GM19324 (cell line): ENCODE results near the gene POLK.
"Not testable (repeated sequence)": the region's sequence is repeated elsewhere in the genome, so short reads cannot be mapped to it uniquely, and the experiment has no call there.

Experiments
- ATAC-seq: cut with Tn5 transposase; IDR thresholded peaks from one replicate; pipeline ENCODE4 v1.9.1; 2021; ENCODE audit warnings: mild to moderate bottlenecking, moderate library complexity; ENCODE audit not compliant: unreplicated experiment, low FRiP score

Gene POLK

GRCh38 chr5:75603371-75603770, 91.7 kb downstream of the POLK start:
- ATAC-seq: no peak

- no peak for ATAC-seq
Observed at GRCh38 chr5:75603821-75604220, 92.1 kb downstream of the POLK start.

- not testable (repeated sequence) for ATAC-seq
Observed at GRCh38 chr5:75607341-75607740, 95.7 kb downstream of the POLK start.

GRCh38 chr5:75608870-75609269, 97.2 kb downstream of the POLK start:
- no peak for ATAC-seq

- no peak for ATAC-seq
Observed at GRCh38 chr5:75610201-75610600, 98.5 kb downstream of the POLK start.

GRCh38 chr5:75610859-75611310, 99.2 kb downstream of the POLK start:
- ATAC-seq: not testable (repeated sequence)

- ATAC-seq: no peak
Observed at GRCh38 chr5:75611311-75612225, 99.9 kb downstream of the POLK start, which contains the start of gene ANKDD1B. Gene ANKDD1B (plus strand): TSS chr5:75611453. CDS start chr5:75611635, 182 bp downstream.

- no peak for ATAC-seq
Observed at GRCh38 chr5:75612226-75612569, 100.5 kb downstream of the POLK start.

- no peak for ATAC-seq
Observed at GRCh38 chr5:75612901-75613300, 101.2 kb downstream of the POLK start.

- ATAC-seq: no peak
Observed at GRCh38 chr5:75614176-75614575, 102.5 kb downstream of the POLK start.

GRCh38 chr5:75616371-75616881, 104.7 kb downstream of the POLK start:
- ATAC-seq: no peak

- ATAC-seq: no peak
Observed at GRCh38 chr5:75616971-75617621, 105.4 kb downstream of the POLK start.

GRCh38 chr5:75617736-75618352, 106.2 kb downstream of the POLK start:
- no peak for ATAC-seq

GRCh38 chr5:75620184-75620959, 108.7 kb downstream of the POLK start:
- no peak for ATAC-seq

GRCh38 chr5:75622564-75622963, 110.9 kb downstream of the POLK start:
- ATAC-seq: no peak

- no peak for ATAC-seq
Observed at GRCh38 chr5:75623846-75624245, 112.2 kb downstream of the POLK start.

- no peak for ATAC-seq
Observed at GRCh38 chr5:75626959-75627358, 115.3 kb downstream of the POLK start.

- no peak for ATAC-seq
Observed at GRCh38 chr5:75627801-75628200, 116.1 kb downstream of the POLK start.

GRCh38 chr5:75630875-75631274, 119.2 kb downstream of the POLK start:
- ATAC-seq: no peak

- ATAC-seq: no peak
Observed at GRCh38 chr5:75632321-75632720, 120.6 kb downstream of the POLK start.
